Activated CD4-positive, alpha-beta memory T cell treated with anti-CD3 and anti-CD28 coated beads for 36 hours (primary cell): ENCODE results near the gene IFFO2. TPM values are rescaled to one million over a fixed set of nuclear protein-coding genes. Genes with fewer than 3 reads are reported as not detected.

Experiments
- CTCF ChIA-PET: fragments of 350-600 bp; sonication (Branson Sonifier 250); formaldehyde crosslinking; loops from one replicate; lab custom pipeline; 2021; ENCODE audit warnings: antibody characterized with exemption, inconsistent platforms; lab: Charles Lee
- POLR2A ChIA-PET: fragments of 350-600 bp; sonication (Branson Sonifier 250); formaldehyde crosslinking; loops from one replicate; lab custom pipeline; 2021; ENCODE audit warnings: antibody characterized with exemption; lab: Charles Lee
- DNase-seq: peaks from one replicate; pipeline ENCODE4 v3.0.0-alpha.2; 2020
- H3K27ac Mint-ChIP-seq: one replicate; pipeline ENCODE4 v1.8.0; 2021; ENCODE audit warnings: mixed read lengths
- H3K27me3 Mint-ChIP-seq: one replicate; pipeline ENCODE4 v1.8.0; 2021; ENCODE audit warnings: mixed read lengths
- H3K36me3 Mint-ChIP-seq: one replicate; pipeline ENCODE4 v1.8.0; 2021; ENCODE audit warnings: mixed read lengths
- H3K4me1 Mint-ChIP-seq: one replicate; pipeline ENCODE4 v1.8.0; 2021; ENCODE audit warnings: low read depth, mixed read lengths
- H3K4me3 Mint-ChIP-seq: one replicate; pipeline ENCODE4 v1.8.0; 2021; ENCODE audit warnings: mild to moderate bottlenecking, mixed read lengths
- H3K9me3 Mint-ChIP-seq: one replicate; pipeline ENCODE4 v1.8.0; 2021; ENCODE audit warnings: mixed read lengths
- intact Hi-C: fragments of 100-400 bp; cut with micrococcal nuclease; formaldehyde crosslinking; loops from one replicate; pipeline ENCODE4 v1.15.1; 2023
- total RNA-seq, 2 experiments: library from RNA; stranded (reverse); gene quantifications; one replicate each; pipeline ENCODE4 v1.2.3, GENCODE V29; 2021

IFFO2 gene
- total RNA-seq, 2 experiments from 2014 or later = 40.4 to 42.0 TPM

GRCh38 chr1:18942340-18942739, 14.1 kb downstream of the IFFO2 start:
- CTCF ChIA-PET = interaction anchor here (1.1 kb wide), 1 partner anchor 148 kb away, joined by 3 read pairs; no protein-coding TSS in a partner anchor
- Mint-ChIP-seq H3K27ac (no peak overlapping the region), H3K9me3 (no peaks in the 10 kb centered on the region), H3K27me3 (no peaks in the 10 kb centered on the region), H3K36me3 (peaks cover 3% of the 10 kb centered on the region), H3K4me1 (peaks cover 78% of the 10 kb centered on the region), H3K4me3 (no peak overlapping the region)
- no peak for DNase-seq
- POLR2A ChIA-PET = no interaction called here
- intact Hi-C loops = no loop called here

- Mint-ChIP-seq H3K4me1 (peaks cover 77% of the 10 kb centered on the region), H3K9me3 (no peaks in the 10 kb centered on the region), H3K4me3 (no peak overlapping the region), H3K27me3 (no peaks in the 10 kb centered on the region), H3K27ac (no peak overlapping the region), H3K36me3 (peaks cover 3% of the 10 kb centered on the region)
- intact Hi-C loops = no loop called here
- ChIA-PET CTCF (interaction anchor here (1.2 kb wide), 1 partner anchor 28 kb away, joined by 3 read pairs; no protein-coding TSS in a partner anchor), POLR2A (no interaction called here)
- DNase-seq = no peak
Measured at GRCh38 chr1:18941221-18942141, 15.0 kb downstream of the IFFO2 start.

GRCh38 chr1:18940303-18941020, 16.0 kb downstream of the IFFO2 start:
- H3K4me3 Mint-ChIP-seq = no peak overlapping the region
- CTCF ChIA-PET = interaction anchor here (1.2 kb wide), 1 partner anchor 27 kb away, joined by 3 read pairs; no protein-coding TSS in a partner anchor
- H3K9me3 Mint-ChIP-seq = no peaks in the 10 kb centered on the region
- POLR2A ChIA-PET = interaction anchor here (0.6 kb wide), 1 partner anchor 265 kb away, joined by 3 read pairs; no protein-coding TSS in a partner anchor
- H3K36me3 Mint-ChIP-seq = peaks cover 3% of the 10 kb centered on the region
- intact Hi-C loops = no loop called here
- peaks cover 77% of the 10 kb centered on the region for H3K4me1 Mint-ChIP-seq
- no peaks in the 10 kb centered on the region for H3K27me3 Mint-ChIP-seq
- no peak overlapping the region for H3K27ac Mint-ChIP-seq
- no peak for DNase-seq

GRCh38 chr1:18939398-18940302, 16.8 kb downstream of the IFFO2 start:
- Mint-ChIP-seq H3K27me3 (no peaks in the 10 kb centered on the region), H3K9me3 (no peaks in the 10 kb centered on the region), H3K4me1 (peaks cover 77% of the 10 kb centered on the region), H3K36me3 (peaks cover 3% of the 10 kb centered on the region), H3K27ac (no peak overlapping the region), H3K4me3 (no peak overlapping the region)
- intact Hi-C loops = no loop called here
- no peak for DNase-seq
- CTCF ChIA-PET = interaction anchor here (2.6 kb wide), 1 partner anchor 32 kb away, joined by 17 read pairs; no protein-coding TSS in a partner anchor
- POLR2A ChIA-PET = interaction anchor here (0.6 to 1.8 kb wide), 3 partner anchors 9 to 266 kb away, joined by 3 to 4 read pairs (median 3); no protein-coding TSS in a partner anchor

- no peaks in the 10 kb centered on the region for H3K27me3 Mint-ChIP-seq
- H3K27ac Mint-ChIP-seq = no peak overlapping the region
- no peak for DNase-seq
- no peaks in the 10 kb centered on the region for H3K9me3 Mint-ChIP-seq
- POLR2A ChIA-PET = interaction anchor here (1.8 to 2.3 kb wide), 2 partner anchors 10 to 12 kb away, joined by 4 to 9 read pairs; no protein-coding TSS in a partner anchor
- intact Hi-C loops = no loop called here
- H3K4me1 Mint-ChIP-seq = peaks cover 77% of the 10 kb centered on the region
- CTCF ChIA-PET = interaction anchor here (1.0 to 2.6 kb wide), 2 partner anchors 26 to 31 kb away, joined by 3 to 17 read pairs; no protein-coding TSS in a partner anchor
- no peak overlapping the region for H3K4me3 Mint-ChIP-seq
- H3K36me3 Mint-ChIP-seq = peaks cover 3% of the 10 kb centered on the region
Measured at GRCh38 chr1:18938707-18939070, 17.8 kb downstream of the IFFO2 start.

GRCh38 chr1:18938008-18938706, 18.3 kb downstream of the IFFO2 start:
- DNase-seq = no peak
- CTCF ChIA-PET = interaction anchor here (0.5 to 2.6 kb wide), 4 partner anchors 11 to 37 kb away, joined by 3 to 17 read pairs (median 5); no protein-coding TSS in a partner anchor
- no peaks in the 10 kb centered on the region for H3K27me3 Mint-ChIP-seq
- intact Hi-C loops = no loop called here
- no peaks in the 10 kb centered on the region for H3K36me3 Mint-ChIP-seq
- H3K4me1 Mint-ChIP-seq = peaks cover 75% of the 10 kb centered on the region
- no peak overlapping the region for H3K27ac Mint-ChIP-seq
- POLR2A ChIA-PET = interaction anchor here (1.8 to 2.3 kb wide), 2 partner anchors 11 kb away, joined by 4 to 9 read pairs; no protein-coding TSS in a partner anchor
- no peaks in the 10 kb centered on the region for H3K9me3 Mint-ChIP-seq
- H3K4me3 Mint-ChIP-seq = no peak overlapping the region

- ChIA-PET CTCF (interaction anchor here (0.6 to 2.6 kb wide), 5 partner anchors 9 to 29 kb away, joined by 3 to 17 read pairs (median 5); no protein-coding TSS in a partner anchor), POLR2A (interaction anchor here (1.8 to 2.3 kb wide), 2 partner anchors 11 kb away, joined by 4 to 9 read pairs; no protein-coding TSS in a partner anchor)
- intact Hi-C loops = no loop called here
- Mint-ChIP-seq H3K9me3 (no peaks in the 10 kb centered on the region), H3K4me1 (peaks cover 80% of the 10 kb centered on the region), H3K27ac (no peak overlapping the region), H3K36me3 (no peaks in the 10 kb centered on the region), H3K27me3 (no peaks in the 10 kb centered on the region), H3K4me3 (no peak overlapping the region)
- no peak for DNase-seq
Measured at GRCh38 chr1:18937539-18937938, 18.9 kb downstream of the IFFO2 start.

- ChIA-PET POLR2A (interaction anchor here (2.3 kb wide), 1 partner anchor 10 kb away, joined by 9 read pairs; no protein-coding TSS in a partner anchor), CTCF (interaction anchor here (0.6 to 2.6 kb wide), 5 partner anchors 9 to 29 kb away, joined by 3 to 17 read pairs (median 5); no protein-coding TSS in a partner anchor)
- peaks cover 82% of the 10 kb centered on the region for H3K4me1 Mint-ChIP-seq
- H3K36me3 Mint-ChIP-seq = no peaks in the 10 kb centered on the region
- DNase-seq = no peak
- no peaks in the 10 kb centered on the region for H3K9me3 Mint-ChIP-seq
- H3K27me3 Mint-ChIP-seq = no peaks in the 10 kb centered on the region
- intact Hi-C loops = no loop called here
- H3K27ac Mint-ChIP-seq = no peak overlapping the region
- no peak overlapping the region for H3K4me3 Mint-ChIP-seq
Measured at GRCh38 chr1:18936814-18937481, 19.5 kb downstream of the IFFO2 start.

- Mint-ChIP-seq H3K4me1 (peaks cover 82% of the 10 kb centered on the region), H3K36me3 (no peaks in the 10 kb centered on the region), H3K4me3 (no peak overlapping the region), H3K27me3 (no peaks in the 10 kb centered on the region), H3K27ac (peak overlapping the region; percentile 13), H3K9me3 (no peaks in the 10 kb centered on the region)
- POLR2A ChIA-PET = interaction anchor here (2.3 kb wide), 1 partner anchor 10 kb away, joined by 9 read pairs; no protein-coding TSS in a partner anchor
- intact Hi-C loops = no loop called here
- CTCF ChIA-PET = interaction anchor here (2.2 kb wide), 1 partner anchor 23 kb away, joined by 6 read pairs; no protein-coding TSS in a partner anchor
- no peak for DNase-seq
Measured at GRCh38 chr1:18936471-18936813, 20.0 kb downstream of the IFFO2 start.
